ENCODE data around the gene SLC8A1. TPM values are rescaled to one million over a fixed set of nuclear protein-coding genes. Genes with fewer than 3 reads are reported as not detected.

SLC8A1 gene
- total RNA-seq, 1 donor from 2014 or later = 0.49 TPM

- intact Hi-C loops (cut with micrococcal nuclease) = no loop called here
Observed at GRCh38 chr2:40120957-40121356, 330.9 kb downstream of the SLC8A1 start.

- intact Hi-C loops (cut with micrococcal nuclease) = no loop called here
Observed at GRCh38 chr2:40120026-40120425, 331.9 kb downstream of the SLC8A1 start.

GRCh38 chr2:40118622-40119021 is 333.3 kb downstream of the SLC8A1 start:
- intact Hi-C loops (cut with micrococcal nuclease) = no loop called here

GRCh38 chr2:40115894-40116293 is 336.0 kb downstream of the SLC8A1 start:
- intact Hi-C loops (cut with micrococcal nuclease) = no loop called here

GRCh38 chr2:40115348-40115747 is 336.5 kb downstream of the SLC8A1 start:
- intact Hi-C loops (cut with micrococcal nuclease) = no loop called here

DNA sequence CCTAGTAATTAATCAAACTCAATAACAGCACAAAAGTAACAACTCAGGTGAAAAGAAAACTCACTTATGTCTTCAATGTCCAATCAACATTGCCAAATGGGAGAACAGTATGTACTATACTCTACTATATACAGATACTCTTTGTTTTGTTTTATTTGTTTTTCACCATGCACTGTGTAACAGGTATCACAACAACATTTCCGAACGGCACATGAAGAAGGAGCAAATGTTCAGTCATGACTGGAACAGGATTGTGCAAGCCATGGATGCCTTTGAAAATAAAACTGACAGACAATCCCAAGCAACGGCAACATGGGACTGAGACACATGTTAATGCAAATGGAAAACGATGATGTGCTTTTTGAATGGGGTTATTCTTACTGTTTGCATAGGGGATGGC is 337.9 kb downstream of the SLC8A1 start:
- intact Hi-C loops (cut with micrococcal nuclease) = no loop called here

- intact Hi-C loops (cut with micrococcal nuclease) = no loop called here
Observed at GRCh38 chr2:40113272-40113968, 338.5 kb downstream of the SLC8A1 start.

DNA sequence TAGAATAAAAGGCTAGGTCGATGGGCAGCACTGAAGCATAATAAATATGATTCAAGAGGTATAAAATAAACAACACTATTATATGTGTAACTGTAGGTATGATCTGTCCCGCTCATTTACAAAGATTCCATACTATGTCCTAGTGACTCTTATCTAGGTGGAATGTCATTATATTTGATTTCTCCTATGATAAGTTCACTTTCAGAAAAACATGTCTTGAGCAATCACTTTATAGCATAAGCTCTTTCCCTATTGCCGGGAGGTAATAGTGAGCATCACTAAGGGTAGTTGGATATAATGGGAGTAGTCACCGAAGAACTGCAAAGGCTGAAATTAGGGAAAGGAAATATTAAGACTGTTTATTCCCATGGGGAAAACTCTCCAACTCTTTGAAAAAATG is 342.5 kb downstream of the SLC8A1 start:
- intact Hi-C loops (cut with micrococcal nuclease) = no loop called here

DNA sequence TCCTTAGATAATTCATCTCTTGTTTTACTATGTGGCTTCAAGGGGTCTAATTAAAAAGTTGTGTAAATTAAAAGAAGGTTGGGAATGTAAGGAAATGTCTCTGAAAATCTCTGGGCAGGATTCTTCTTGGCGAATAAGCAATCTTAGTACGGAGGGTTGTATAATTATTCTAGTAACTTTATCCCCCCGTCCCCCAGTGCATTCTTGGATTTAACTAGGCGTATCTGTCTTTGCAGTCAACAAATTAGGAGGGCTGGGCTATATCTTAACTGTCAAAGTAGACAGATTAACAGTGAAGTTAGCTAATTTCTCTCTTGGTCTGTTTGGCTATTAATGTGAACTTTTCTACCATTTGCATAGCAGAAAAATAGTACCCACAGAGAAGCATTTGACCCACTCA is 343.0 kb downstream of the SLC8A1 start:
- intact Hi-C loops (cut with micrococcal nuclease) = no loop called here

GRCh38 chr2:40106061-40106460 is 345.8 kb downstream of the SLC8A1 start:
- intact Hi-C loops (cut with micrococcal nuclease) = no loop called here

DNA sequence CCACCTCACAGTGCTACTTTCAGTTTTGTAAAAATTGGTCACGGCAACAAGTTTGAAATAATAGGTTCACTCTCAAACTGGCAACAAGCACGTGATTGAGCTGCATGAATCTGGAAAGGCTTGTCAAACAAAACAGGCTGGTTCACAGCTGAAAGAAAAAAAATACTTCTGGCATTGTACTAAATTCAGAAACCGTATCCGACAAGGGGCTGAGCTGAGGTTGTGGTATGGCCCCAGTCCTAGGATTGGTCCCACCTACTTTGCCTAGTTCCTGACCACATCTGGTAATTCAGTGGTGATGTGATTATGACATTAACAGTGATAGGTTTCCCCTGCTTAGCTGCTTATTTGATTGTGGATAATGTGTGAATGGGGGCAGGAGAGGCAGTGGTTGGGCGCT is 346.3 kb downstream of the SLC8A1 start:
- intact Hi-C loops (cut with micrococcal nuclease) = no loop called here

GRCh38 chr2:40103590-40103989 is 348.3 kb downstream of the SLC8A1 start:
- intact Hi-C loops (cut with micrococcal nuclease) = no loop called here

- intact Hi-C loops (cut with micrococcal nuclease) = no loop called here
Observed at GRCh38 chr2:40103163-40103562, 348.7 kb downstream of the SLC8A1 start.

- intact Hi-C loops (cut with micrococcal nuclease) = no loop called here
Observed at GRCh38 chr2:40102447-40102846, 349.4 kb downstream of the SLC8A1 start.

DNA sequence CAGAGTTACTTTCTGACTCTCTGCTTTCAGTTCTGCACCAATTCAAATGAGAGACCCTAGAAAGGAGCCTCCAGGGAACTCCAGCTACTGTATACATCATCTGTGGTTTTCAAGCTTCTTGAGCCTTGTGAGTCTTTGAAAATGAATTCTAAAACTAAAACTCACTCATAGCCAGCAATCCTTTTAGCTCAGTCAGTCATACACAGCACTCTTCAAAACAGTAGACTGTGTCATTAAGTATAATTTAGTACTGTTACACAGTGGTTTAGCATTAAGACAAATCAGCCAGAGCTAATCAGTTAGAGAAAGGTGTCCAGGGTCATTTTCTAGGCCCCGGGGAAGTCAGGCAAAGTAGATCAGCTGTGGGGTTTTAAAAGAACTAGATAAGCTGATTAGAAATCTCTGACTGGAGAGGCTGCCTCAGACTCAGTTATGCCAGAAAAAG is 350.7 kb downstream of the SLC8A1 start:
- intact Hi-C loops (cut with micrococcal nuclease) = no loop called here

DNA sequence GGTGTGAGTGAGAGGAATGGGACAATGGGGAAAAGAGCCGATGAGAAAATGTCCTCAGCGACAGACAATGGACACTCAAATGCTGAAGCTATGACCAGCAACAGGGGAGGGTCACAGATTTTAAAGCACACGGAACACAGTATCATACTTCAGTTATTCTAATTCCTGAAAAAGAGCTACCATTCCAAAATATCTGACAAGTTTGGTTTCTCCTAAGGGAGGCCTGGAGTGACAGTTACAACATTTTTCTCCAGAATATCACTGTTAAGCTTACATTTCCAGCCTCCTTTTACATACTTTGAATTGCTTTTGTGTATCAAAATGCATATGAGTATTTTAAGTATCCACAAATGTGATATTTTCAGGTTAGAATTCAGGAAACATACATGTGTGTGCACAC is 351.2 kb downstream of the SLC8A1 start:
- intact Hi-C loops (cut with micrococcal nuclease) = no loop called here

DNA sequence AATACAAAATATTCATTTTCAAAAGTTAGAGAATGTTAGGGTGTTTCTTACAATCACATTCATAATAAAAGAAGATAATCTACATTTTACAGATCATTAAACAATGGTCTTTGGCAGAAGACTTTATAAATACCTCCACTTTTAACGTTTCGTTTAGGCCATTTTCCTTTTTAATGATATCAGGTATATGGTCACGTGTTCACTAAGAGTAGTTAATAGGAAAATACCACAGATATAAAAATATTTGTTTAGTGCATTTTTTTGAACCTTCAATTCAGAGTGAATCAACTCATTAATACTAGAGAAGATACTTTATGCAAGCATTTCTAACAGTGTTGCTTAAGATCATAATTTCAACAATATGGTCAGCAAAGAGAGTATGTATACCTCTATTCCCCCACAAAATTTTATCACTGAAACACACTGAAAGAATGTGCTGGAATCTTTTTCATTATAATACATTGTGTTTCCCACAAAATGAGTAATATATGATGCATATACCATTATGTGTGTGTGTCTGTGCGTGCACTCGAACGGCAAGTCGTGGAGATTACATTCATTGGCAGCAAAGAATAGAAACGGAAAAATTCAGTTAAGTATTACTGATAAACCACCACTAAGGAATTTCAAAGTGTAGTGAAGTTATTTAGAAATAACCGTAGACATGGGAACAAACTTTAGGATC is 353.0 kb downstream of the SLC8A1 start:
- intact Hi-C loops (cut with micrococcal nuclease) = no loop called here

- intact Hi-C loops (cut with micrococcal nuclease) = no loop called here
Observed at GRCh38 chr2:40097691-40098385, 354.1 kb downstream of the SLC8A1 start.

GRCh38 chr2:40096360-40096759 is 355.5 kb downstream of the SLC8A1 start:
- intact Hi-C loops (cut with micrococcal nuclease) = no loop called here

GRCh38 chr2:40095000-40095399 is 356.9 kb downstream of the SLC8A1 start:
- intact Hi-C loops (cut with micrococcal nuclease) = no loop called here

- intact Hi-C loops (cut with micrococcal nuclease) = no loop called here
Observed at GRCh38 chr2:40094451-40094850, 357.4 kb downstream of the SLC8A1 start.

- intact Hi-C loops (cut with micrococcal nuclease) = no loop called here
Observed at GRCh38 chr2:40093021-40093675, 358.7 kb downstream of the SLC8A1 start.

All from T-helper 1 cell treated with Interleukin-12 subunit alpha and Interleukin-12 subunit beta and Interleukin-4 antibody, amounts not matched to agents 30 ng/mL and 1 ng/mL, for 36 hours (primary cell).